Vagina (tissue), 2 donors: Measurements from ENCODE around the gene LRCH1. TPM values are rescaled to one million over a fixed set of nuclear protein-coding genes. Genes with fewer than 3 reads are reported as not detected.
A peak's percentile ranks its signal among the peaks of the same experiment; 100 is the strongest.

ENCODE experiments used
- DNase-seq, 2 donors: peaks; one replicate each; pipeline ENCODE4 v3.0.0-alpha.2; 2017; ENCODE audit errors: extremely low spot score in 2 of 2
- H3K27ac ChIP-seq: fragments of 200-600 bp; sonication (generic); one replicate; pipeline ENCODE4 v1.5.1; 2019
- H3K27me3 ChIP-seq: fragments of 200-600 bp; sonication (generic); one replicate; pipeline ENCODE4 v1.5.1; 2019
- H3K36me3 ChIP-seq, 2 donors: fragments of 200-600 bp; sonication (generic); one replicate each; pipeline ENCODE4 v1.5.1; 2017 to 2019
- H3K4me1 ChIP-seq: fragments of 200-600 bp; sonication (generic); one replicate; pipeline ENCODE4 v1.5.1; 2019
- H3K4me3 ChIP-seq, 2 donors: fragments of 200-600 bp; sonication (generic); 1 replicate in 1 of 2; 2 replicates in 1 of 2; pipeline ENCODE4 v1.5.1; 2016 to 2019
- H3K9me3 ChIP-seq: fragments of 200-600 bp; sonication (generic); one replicate; pipeline ENCODE4 v1.5.1; 2019
- POLR2A ChIP-seq, 2 donors: fragments of 450-650 bp; IDR thresholded peaks; one replicate each; pipeline ENCODE4 v1.6.1; 2017; ENCODE audit warnings: antibody characterized with exemption in 2 of 2, mild to moderate bottlenecking in 2 of 2, moderate library complexity in 2 of 2
- POLR2AphosphoS5 ChIP-seq, 2 donors: sonication (generic); formaldehyde crosslinking; IDR thresholded peaks; one replicate each; pipeline ENCODE4 v1.9.0; 2017; ENCODE audit warnings: antibody characterized with exemption in 2 of 2, mild to moderate bottlenecking in 2 of 2, low read depth in 1 of 2; ENCODE audit not compliant: insufficient read depth in 1 of 2
- intact Hi-C: fragments of 100-400 bp; cut with DNase I; formaldehyde crosslinking; loops from one replicate; pipeline ENCODE4 v1.15.1; 2023
- small RNA-seq: library from RNA; depleted of rRNA; stranded (forward); fragments of <200 nt; gene quantifications from one replicate; pipeline ENCODE3, GENCODE V24; 2016
- total RNA-seq: library from RNA; depleted of rRNA; stranded (reverse); fragments of >200 nt; gene quantifications from one replicate; pipeline ENCODE4 v1.2.3, GENCODE V29; 2016
- TF ChIP-seq, protein P1 (sequence below), 3 experiments: fragments of 450-650 bp in 2 of 3; fragments of 200-600 bp in 1 of 3; sonication (generic) in 1 of 3; IDR thresholded peaks; one replicate each; pipeline ENCODE4 v1.5.1; 2017 to 2019; ENCODE audit warnings: antibody characterized with exemption in 3 of 3, mild to moderate bottlenecking in 2 of 3, moderate library complexity in 2 of 3

LRCH1 gene
- total RNA-seq, 1 donor from 2014 or later = 21.4 TPM

- Histone ChIP-seq H3K9me3 (no peaks in the 10 kb centered on the region), H3K36me3 (no peaks in the 10 kb centered on the region), H3K4me1 (peaks cover 42% of the 10 kb centered on the region), H3K4me3 (peak overlapping the region; percentile 80 to 87), H3K27me3 (no peaks in the 10 kb centered on the region), H3K27ac (peak overlapping the region; percentile 91)
- TF ChIP-seq, protein P1, sequence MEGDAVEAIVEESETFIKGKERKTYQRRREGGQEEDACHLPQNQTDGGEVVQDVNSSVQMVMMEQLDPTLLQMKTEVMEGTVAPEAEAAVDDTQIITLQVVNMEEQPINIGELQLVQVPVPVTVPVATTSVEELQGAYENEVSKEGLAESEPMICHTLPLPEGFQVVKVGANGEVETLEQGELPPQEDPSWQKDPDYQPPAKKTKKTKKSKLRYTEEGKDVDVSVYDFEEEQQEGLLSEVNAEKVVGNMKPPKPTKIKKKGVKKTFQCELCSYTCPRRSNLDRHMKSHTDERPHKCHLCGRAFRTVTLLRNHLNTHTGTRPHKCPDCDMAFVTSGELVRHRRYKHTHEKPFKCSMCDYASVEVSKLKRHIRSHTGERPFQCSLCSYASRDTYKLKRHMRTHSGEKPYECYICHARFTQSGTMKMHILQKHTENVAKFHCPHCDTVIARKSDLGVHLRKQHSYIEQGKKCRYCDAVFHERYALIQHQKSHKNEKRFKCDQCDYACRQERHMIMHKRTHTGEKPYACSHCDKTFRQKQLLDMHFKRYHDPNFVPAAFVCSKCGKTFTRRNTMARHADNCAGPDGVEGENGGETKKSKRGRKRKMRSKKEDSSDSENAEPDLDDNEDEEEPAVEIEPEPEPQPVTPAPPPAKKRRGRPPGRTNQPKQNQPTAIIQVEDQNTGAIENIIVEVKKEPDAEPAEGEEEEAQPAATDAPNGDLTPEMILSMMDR (IDR thresholded peaks at IDR 0.05) = no peak
- no peak for TF ChIP-seq POLR2AphosphoS5 (IDR thresholded peaks at IDR 0.05; ENCODE audit: insufficient read depth in 1 of 2, low read depth in 1 of 2)
- no peak for TF ChIP-seq POLR2A (IDR thresholded peaks at IDR 0.05)
- no peak for DNase-seq
- intact Hi-C loops = no loop called here
Measured at GRCh38 chr13:46797501-46798237, 244.7 kb downstream of the LRCH1 start.

- peaks cover 28% of the 10 kb centered on the region for H3K4me1 ChIP-seq
- H3K27me3 ChIP-seq = no peaks in the 10 kb centered on the region
- no peak overlapping the region for H3K27ac ChIP-seq
- TF ChIP-seq POLR2A (IDR thresholded peaks at IDR 0.05) (no peak), POLR2AphosphoS5 (IDR thresholded peaks at IDR 0.05; ENCODE audit: insufficient read depth in 1 of 2, low read depth in 1 of 2) (no peak)
- TF ChIP-seq, protein P1 (IDR thresholded peaks at IDR 0.05) = no peak
- no peaks in the 10 kb centered on the region for H3K9me3 ChIP-seq
- intact Hi-C loops = no loop called here
- H3K4me3 ChIP-seq = no peak overlapping the region
- no peak for DNase-seq
- no peaks in the 10 kb centered on the region for H3K36me3 ChIP-seq
Measured at GRCh38 chr13:46799139-46799538, 246.2 kb downstream of the LRCH1 start.

GRCh38 chr13:46801858-46802257, 248.9 kb downstream of the LRCH1 start:
- no peaks in the 10 kb centered on the region for H3K27me3 ChIP-seq
- no peak for TF ChIP-seq POLR2AphosphoS5 (IDR thresholded peaks at IDR 0.05; ENCODE audit: insufficient read depth in 1 of 2, low read depth in 1 of 2)
- no peak for TF ChIP-seq POLR2A (IDR thresholded peaks at IDR 0.05)
- TF ChIP-seq, protein P1 (IDR thresholded peaks at IDR 0.05) = no peak
- H3K4me1 ChIP-seq = peaks cover 8% of the 10 kb centered on the region
- H3K9me3 ChIP-seq = no peaks in the 10 kb centered on the region
- DNase-seq = no peak
- H3K36me3 ChIP-seq = no peaks in the 10 kb centered on the region
- H3K27ac ChIP-seq = no peak overlapping the region
- intact Hi-C loops = no loop called here
- no peak overlapping the region for H3K4me3 ChIP-seq

Small RNAs within 50 kb of the gene (small RNA-seq; reads per million reads assigned to genes)
- gene AL359880.1 = not detected

Other genes with a start within 250 kb of the LRCH1 start
- gene RUBCNL, start 165.9 kb upstream of the LRCH1 start, total RNA-seq = 1.7 TPM
- 107 TPM for gene ESD, start 244.0 kb downstream of the LRCH1 start, total RNA-seq